OCI-LY1 (cell line): Measurements from ENCODE around the gene DMGDH.

Experiments
- H2AFZ ChIP-seq: fragments of 200-600 bp; sonication (generic), shearing (Covaris generic); 2 replicates; pipeline ENCODE4 v1.6.0; 2014; ENCODE audit warnings: antibody characterized with exemption, mild to moderate bottlenecking, low read length
- H3F3A ChIP-seq: fragments of 200-600 bp; sonication (generic), shearing (Covaris generic); 2 replicates; pipeline ENCODE4 v1.6.0; 2014; ENCODE audit warnings: mild to moderate bottlenecking, antibody characterized with exemption, low read length, moderate library complexity; ENCODE audit not compliant: insufficient read depth
- H3K27ac ChIP-seq: fragments of 200-600 bp; sonication (generic); 2 replicates; pipeline ENCODE4 v1.5.1; 2014; ENCODE audit warnings: low read length, mixed run types, mild to moderate bottlenecking, low read depth; ENCODE audit not compliant: poor library complexity, severe bottlenecking
- H3K27me3 ChIP-seq: fragments of 200-600 bp; sonication (generic); 2 replicates; pipeline ENCODE4 v1.6.0; 2014; ENCODE audit warnings: antibody characterized with exemption, mild to moderate bottlenecking, low read length, moderate library complexity; ENCODE audit not compliant: insufficient read depth
- H3K36me3 ChIP-seq: fragments of 200-600 bp; sonication (generic); 2 replicates; pipeline ENCODE4 v1.6.1; 2014; ENCODE audit warnings: mild to moderate bottlenecking, antibody characterized with exemption, low read length, moderate library complexity, mixed read lengths; ENCODE audit not compliant: insufficient read depth
- H3K4me1 ChIP-seq: fragments of 200-600 bp; sonication (generic); 2 replicates; pipeline ENCODE4 v1.5.1; 2014; ENCODE audit warnings: mild to moderate bottlenecking, low read length, moderate library complexity; ENCODE audit not compliant: insufficient read depth, severe bottlenecking
- H3K4me2 ChIP-seq: fragments of 200-600 bp; sonication (generic), shearing (Covaris generic); 2 replicates; pipeline ENCODE4 v1.6.1; 2014; ENCODE audit warnings: low read length
- H3K4me3 ChIP-seq: fragments of 200-600 bp; sonication (generic); 2 replicates; pipeline ENCODE4 v1.5.1; 2014; ENCODE audit warnings: low read length, low read depth, mild to moderate bottlenecking, mixed read lengths; ENCODE audit not compliant: poor library complexity, severe bottlenecking
- H3K79me2 ChIP-seq: fragments of 200-600 bp; shearing (Covaris generic); 2 replicates; pipeline ENCODE4 v1.6.1; 2016; ENCODE audit warnings: mixed run types, low read length, mixed read lengths; ENCODE audit not compliant: insufficient read depth
- H3K9ac ChIP-seq: fragments of 200-600 bp; sonication (generic), shearing (Covaris generic); 2 replicates; pipeline ENCODE4 v1.6.1; 2014; ENCODE audit warnings: mild to moderate bottlenecking, low read length, mixed read lengths
- H3K9me2 ChIP-seq: fragments of 200-600 bp; sonication (generic), shearing (Covaris generic); 2 replicates; pipeline ENCODE4 v1.6.1; 2014; ENCODE audit warnings: low read depth, mild to moderate bottlenecking, low read length, mixed read lengths
- H3K9me3 ChIP-seq: fragments of 200-600 bp; shearing (Covaris generic); 2 replicates; pipeline ENCODE4 v1.6.1; 2014; ENCODE audit warnings: low read length, mixed read lengths
- H4K20me1 ChIP-seq: fragments of 200-600 bp; sonication (generic), shearing (Covaris generic); 2 replicates; pipeline ENCODE4 v1.6.0; 2016; ENCODE audit warnings: mild to moderate bottlenecking, low read length; ENCODE audit not compliant: insufficient read depth
- EZH2 ChIP-seq: fragments of 200-600 bp; sonication (generic), shearing (Covaris generic); IDR thresholded peaks from 2 replicates; pipeline ENCODE4 v1.8.0; 2017; ENCODE audit warnings: borderline replicate concordance, mixed run types, mild to moderate bottlenecking, antibody characterized with exemption, low read length, moderate library complexity, mixed read lengths
- TF ChIP-seq, protein P1 (sequence below): fragments of 200-600 bp; sonication (generic), shearing (Covaris generic); IDR thresholded peaks from 2 replicates; pipeline ENCODE4 v1.5.1; 2017; ENCODE audit warnings: mild to moderate bottlenecking, antibody characterized with exemption, low read length, moderate library complexity, mixed read lengths

The DMGDH gene

DNA sequence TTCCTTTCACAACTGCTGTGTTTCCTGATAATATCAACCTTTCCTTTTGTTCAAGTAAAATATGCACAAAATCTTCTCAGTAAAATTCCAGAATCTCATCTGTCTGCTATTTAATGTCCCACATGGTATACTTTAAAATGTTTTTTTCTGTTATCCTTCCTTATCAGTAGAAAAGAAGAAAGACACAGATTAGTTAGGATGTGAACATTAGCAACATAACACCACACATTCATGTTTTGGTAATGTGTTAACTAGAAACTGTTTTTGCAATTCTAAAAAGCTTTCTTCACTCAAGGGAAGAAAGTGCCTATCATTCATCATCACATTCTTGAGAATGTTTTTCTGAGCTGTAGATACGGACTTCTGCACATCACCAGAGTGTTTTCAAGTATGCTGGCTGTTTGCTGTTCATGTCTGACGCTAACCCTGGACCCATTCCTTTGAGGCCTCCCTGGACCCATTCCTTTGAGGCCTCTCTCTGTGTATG is 73.9 kb downstream of the DMGDH start:
- Histone ChIP-seq H2AFZ (no peak overlapping the region), H3K4me2 (no peak overlapping the region), H3K36me3 (no peaks in the 10 kb centered on the region), H3K27ac (no peak overlapping the region), H3K4me3 (no peak overlapping the region), H3K27me3 (no peaks in the 10 kb centered on the region), H3F3A (no peaks in the 10 kb centered on the region), H3K9me2 (no peaks in the 10 kb centered on the region), H3K9ac (no peak overlapping the region), H4K20me1 (no peaks in the 10 kb centered on the region), H3K9me3 (no peaks in the 10 kb centered on the region), H3K79me2 (no peaks in the 10 kb centered on the region), H3K4me1 (no peaks in the 10 kb centered on the region)
- TF ChIP-seq, protein P1, sequence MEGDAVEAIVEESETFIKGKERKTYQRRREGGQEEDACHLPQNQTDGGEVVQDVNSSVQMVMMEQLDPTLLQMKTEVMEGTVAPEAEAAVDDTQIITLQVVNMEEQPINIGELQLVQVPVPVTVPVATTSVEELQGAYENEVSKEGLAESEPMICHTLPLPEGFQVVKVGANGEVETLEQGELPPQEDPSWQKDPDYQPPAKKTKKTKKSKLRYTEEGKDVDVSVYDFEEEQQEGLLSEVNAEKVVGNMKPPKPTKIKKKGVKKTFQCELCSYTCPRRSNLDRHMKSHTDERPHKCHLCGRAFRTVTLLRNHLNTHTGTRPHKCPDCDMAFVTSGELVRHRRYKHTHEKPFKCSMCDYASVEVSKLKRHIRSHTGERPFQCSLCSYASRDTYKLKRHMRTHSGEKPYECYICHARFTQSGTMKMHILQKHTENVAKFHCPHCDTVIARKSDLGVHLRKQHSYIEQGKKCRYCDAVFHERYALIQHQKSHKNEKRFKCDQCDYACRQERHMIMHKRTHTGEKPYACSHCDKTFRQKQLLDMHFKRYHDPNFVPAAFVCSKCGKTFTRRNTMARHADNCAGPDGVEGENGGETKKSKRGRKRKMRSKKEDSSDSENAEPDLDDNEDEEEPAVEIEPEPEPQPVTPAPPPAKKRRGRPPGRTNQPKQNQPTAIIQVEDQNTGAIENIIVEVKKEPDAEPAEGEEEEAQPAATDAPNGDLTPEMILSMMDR: no peak
- TF ChIP-seq EZH2: no peak

GRCh38 chr5:78993165-78993564 is 76.3 kb downstream of the DMGDH start:
- Histone ChIP-seq H3K36me3 (no peaks in the 10 kb centered on the region), H3K4me1 (no peaks in the 10 kb centered on the region), H3K9me2 (no peaks in the 10 kb centered on the region), H3K27ac (no peak overlapping the region), H3K9ac (no peak overlapping the region), H3K9me3 (no peaks in the 10 kb centered on the region), H3K79me2 (no peaks in the 10 kb centered on the region), H3K4me2 (no peak overlapping the region), H3F3A (no peaks in the 10 kb centered on the region), H3K4me3 (no peak overlapping the region), H4K20me1 (no peaks in the 10 kb centered on the region), H2AFZ (no peak overlapping the region), H3K27me3 (no peaks in the 10 kb centered on the region)
- no peak for TF ChIP-seq EZH2
- TF ChIP-seq, protein P1: no peak

GRCh38 chr5:78992146-78992545 is 77.3 kb downstream of the DMGDH start:
- Histone ChIP-seq H3F3A (no peaks in the 10 kb centered on the region), H3K27me3 (no peaks in the 10 kb centered on the region), H3K4me1 (no peaks in the 10 kb centered on the region), H3K4me2 (no peak overlapping the region), H3K9me3 (no peaks in the 10 kb centered on the region), H3K36me3 (no peaks in the 10 kb centered on the region), H4K20me1 (no peaks in the 10 kb centered on the region), H3K27ac (no peak overlapping the region), H3K9me2 (no peaks in the 10 kb centered on the region), H3K79me2 (no peaks in the 10 kb centered on the region), H3K4me3 (no peak overlapping the region), H2AFZ (no peak overlapping the region), H3K9ac (no peak overlapping the region)
- no peak for TF ChIP-seq EZH2

DNA sequence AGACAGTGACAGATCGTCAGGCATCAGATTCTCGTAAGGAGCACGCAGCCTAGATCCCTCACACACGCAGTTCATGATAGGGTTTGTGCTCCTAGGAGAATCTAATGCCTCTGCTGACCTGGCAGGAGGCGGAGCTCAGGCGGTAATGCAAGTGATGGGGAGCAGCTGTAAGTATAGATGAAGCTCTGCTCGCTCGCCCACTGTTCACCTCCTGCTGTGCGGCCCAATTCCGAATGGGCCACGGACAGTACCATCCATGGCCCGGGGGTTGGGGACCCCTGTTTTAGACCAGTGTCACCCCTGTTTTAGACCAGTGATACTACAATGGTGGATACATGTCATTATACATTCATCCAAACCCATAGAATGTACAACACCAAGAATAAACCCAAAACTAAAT is 80.4 kb downstream of the DMGDH start:
- H3K9me3 ChIP-seq: no peaks in the 10 kb centered on the region
- no peak overlapping the region for H3K4me3 ChIP-seq
- TF ChIP-seq, protein P1: no peak
- TF ChIP-seq EZH2: no peak
- H3K27me3 ChIP-seq: no peaks in the 10 kb centered on the region
- no peak overlapping the region for H3K9ac ChIP-seq
- no peaks in the 10 kb centered on the region for H3K79me2 ChIP-seq
- no peak overlapping the region for H3K4me2 ChIP-seq
- H3K27ac ChIP-seq: no peak overlapping the region
- H3K36me3 ChIP-seq: no peaks in the 10 kb centered on the region
- H3K9me2 ChIP-seq: no peaks in the 10 kb centered on the region
- no peak overlapping the region for H2AFZ ChIP-seq
- H3K4me1 ChIP-seq: peaks cover 10% of the 10 kb centered on the region
- H4K20me1 ChIP-seq: no peaks in the 10 kb centered on the region
- H3F3A ChIP-seq: peaks cover 4% of the 10 kb centered on the region; the same call in 1 of the 2 replicates
